ENCODE data around the gene OGFOD1.

DNA sequence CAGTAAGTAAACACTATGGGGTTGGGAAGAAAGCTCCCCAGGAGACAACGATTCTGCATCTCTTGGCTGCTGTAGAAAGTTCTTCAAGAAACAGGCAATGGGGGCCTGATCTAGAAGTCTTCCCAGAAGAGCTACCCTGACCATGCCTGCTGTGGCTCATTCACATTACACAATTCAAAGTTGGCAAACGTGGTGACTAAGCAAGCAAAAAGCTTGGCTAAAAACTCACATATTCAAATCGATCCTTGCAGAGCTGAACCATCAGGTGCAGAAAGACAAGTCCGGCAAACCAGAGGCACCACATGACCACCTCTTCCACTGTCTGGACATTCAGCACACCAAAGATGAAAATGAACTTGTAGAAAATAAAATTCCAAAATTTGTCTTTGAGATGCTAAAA lies 42.2 kb upstream of the OGFOD1 start:
- TF ChIP-seq EZH2 (IDR thresholded peaks at IDR 0.05; ENCODE audit: low read depth, unreplicated experiment) (no peak), EZH2phosphoT487 (IDR thresholded peaks at IDR 0.05; ENCODE audit: unreplicated experiment) (no peak), POLR2AphosphoS5 (IDR thresholded peaks at IDR 0.05; ENCODE audit: low read depth) (no peak), CREB1 (CRISPR knock-in tag; IDR thresholded peaks at IDR 0.05; ENCODE audit: low read depth) (no peak), JUNB (IDR thresholded peaks at IDR 0.05; ENCODE audit: unreplicated experiment) (no peak), STAT1 (IDR thresholded peaks at IDR 0.05; ENCODE audit: unreplicated experiment) (no peak), ZNF114 (CRISPR knock-in tag; IDR thresholded peaks at IDR 0.05) (no peak), NANOG (IDR thresholded peaks at IDR 0.05; ENCODE audit: borderline replicate concordance) (no peak), ZNF331 (CRISPR knock-in tag; IDR thresholded peaks at IDR 0.05; ENCODE audit: low read depth) (no peak)
- TF ChIP-seq, protein P1, sequence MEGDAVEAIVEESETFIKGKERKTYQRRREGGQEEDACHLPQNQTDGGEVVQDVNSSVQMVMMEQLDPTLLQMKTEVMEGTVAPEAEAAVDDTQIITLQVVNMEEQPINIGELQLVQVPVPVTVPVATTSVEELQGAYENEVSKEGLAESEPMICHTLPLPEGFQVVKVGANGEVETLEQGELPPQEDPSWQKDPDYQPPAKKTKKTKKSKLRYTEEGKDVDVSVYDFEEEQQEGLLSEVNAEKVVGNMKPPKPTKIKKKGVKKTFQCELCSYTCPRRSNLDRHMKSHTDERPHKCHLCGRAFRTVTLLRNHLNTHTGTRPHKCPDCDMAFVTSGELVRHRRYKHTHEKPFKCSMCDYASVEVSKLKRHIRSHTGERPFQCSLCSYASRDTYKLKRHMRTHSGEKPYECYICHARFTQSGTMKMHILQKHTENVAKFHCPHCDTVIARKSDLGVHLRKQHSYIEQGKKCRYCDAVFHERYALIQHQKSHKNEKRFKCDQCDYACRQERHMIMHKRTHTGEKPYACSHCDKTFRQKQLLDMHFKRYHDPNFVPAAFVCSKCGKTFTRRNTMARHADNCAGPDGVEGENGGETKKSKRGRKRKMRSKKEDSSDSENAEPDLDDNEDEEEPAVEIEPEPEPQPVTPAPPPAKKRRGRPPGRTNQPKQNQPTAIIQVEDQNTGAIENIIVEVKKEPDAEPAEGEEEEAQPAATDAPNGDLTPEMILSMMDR (conservative IDR thresholded peaks at IDR 0.05; ENCODE audit: low read depth in 2 of 2): no peak
- TF ChIP-seq, protein P2, sequence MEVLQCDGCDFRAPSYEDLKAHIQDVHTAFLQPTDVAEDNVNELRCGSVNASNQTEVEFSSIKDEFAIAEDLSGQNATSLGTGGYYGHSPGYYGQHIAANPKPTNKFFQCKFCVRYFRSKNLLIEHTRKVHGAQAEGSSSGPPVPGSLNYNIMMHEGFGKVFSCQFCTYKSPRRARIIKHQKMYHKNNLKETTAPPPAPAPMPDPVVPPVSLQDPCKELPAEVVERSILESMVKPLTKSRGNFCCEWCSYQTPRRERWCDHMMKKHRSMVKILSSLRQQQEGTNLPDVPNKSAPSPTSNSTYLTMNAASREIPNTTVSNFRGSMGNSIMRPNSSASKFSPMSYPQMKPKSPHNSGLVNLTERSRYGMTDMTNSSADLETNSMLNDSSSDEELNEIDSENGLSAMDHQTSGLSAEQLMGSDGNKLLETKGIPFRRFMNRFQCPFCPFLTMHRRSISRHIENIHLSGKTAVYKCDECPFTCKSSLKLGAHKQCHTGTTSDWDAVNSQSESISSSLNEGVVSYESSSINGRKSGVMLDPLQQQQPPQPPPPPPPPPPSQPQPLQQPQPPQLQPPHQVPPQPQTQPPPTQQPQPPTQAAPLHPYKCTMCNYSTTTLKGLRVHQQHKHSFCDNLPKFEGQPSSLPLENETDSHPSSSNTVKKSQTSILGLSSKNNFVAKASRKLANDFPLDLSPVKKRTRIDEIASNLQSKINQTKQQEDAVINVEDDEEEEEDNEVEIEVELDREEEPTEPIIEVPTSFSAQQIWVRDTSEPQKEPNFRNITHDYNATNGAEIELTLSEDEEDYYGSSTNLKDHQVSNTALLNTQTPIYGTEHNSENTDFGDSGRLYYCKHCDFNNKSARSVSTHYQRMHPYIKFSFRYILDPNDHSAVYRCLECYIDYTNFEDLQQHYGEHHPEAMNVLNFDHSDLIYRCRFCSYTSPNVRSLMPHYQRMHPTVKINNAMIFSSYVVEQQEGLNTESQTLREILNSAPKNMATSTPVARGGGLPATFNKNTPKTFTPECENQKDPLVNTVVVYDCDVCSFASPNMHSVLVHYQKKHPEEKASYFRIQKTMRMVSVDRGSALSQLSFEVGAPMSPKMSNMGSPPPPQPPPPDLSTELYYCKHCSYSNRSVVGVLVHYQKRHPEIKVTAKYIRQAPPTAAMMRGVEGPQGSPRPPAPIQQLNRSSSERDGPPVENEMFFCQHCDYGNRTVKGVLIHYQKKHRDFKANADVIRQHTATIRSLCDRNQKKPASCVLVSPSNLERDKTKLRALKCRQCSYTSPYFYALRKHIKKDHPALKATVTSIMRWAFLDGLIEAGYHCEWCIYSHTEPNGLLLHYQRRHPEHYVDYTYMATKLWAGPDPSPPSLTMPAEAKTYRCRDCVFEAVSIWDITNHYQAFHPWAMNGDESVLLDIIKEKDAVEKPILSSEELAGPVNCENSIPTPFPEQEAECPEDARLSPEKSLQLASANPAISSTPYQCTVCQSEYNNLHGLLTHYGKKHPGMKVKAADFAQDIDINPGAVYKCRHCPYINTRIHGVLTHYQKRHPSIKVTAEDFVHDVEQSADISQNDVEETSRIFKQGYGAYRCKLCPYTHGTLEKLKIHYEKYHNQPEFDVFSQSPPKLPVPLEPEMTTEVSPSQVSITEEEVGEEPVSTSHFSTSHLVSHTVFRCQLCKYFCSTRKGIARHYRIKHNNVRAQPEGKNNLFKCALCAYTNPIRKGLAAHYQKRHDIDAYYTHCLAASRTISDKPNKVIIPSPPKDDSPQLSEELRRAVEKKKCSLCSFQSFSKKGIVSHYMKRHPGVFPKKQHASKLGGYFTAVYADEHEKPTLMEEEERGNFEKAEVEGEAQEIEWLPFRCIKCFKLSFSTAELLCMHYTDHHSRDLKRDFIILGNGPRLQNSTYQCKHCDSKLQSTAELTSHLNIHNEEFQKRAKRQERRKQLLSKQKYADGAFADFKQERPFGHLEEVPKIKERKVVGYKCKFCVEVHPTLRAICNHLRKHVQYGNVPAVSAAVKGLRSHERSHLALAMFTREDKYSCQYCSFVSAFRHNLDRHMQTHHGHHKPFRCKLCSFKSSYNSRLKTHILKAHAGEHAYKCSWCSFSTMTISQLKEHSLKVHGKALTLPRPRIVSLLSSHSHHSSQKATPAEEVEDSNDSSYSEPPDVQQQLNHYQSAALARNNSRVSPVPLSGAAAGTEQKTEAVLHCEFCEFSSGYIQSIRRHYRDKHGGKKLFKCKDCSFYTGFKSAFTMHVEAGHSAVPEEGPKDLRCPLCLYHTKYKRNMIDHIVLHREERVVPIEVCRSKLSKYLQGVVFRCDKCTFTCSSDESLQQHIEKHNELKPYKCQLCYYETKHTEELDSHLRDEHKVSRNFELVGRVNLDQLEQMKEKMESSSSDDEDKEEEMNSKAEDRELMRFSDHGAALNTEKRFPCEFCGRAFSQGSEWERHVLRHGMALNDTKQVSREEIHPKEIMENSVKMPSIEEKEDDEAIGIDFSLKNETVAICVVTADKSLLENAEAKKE (CRISPR knock-in tag; IDR thresholded peaks at IDR 0.05): no peak
- TF ChIP-seq, protein P3, sequence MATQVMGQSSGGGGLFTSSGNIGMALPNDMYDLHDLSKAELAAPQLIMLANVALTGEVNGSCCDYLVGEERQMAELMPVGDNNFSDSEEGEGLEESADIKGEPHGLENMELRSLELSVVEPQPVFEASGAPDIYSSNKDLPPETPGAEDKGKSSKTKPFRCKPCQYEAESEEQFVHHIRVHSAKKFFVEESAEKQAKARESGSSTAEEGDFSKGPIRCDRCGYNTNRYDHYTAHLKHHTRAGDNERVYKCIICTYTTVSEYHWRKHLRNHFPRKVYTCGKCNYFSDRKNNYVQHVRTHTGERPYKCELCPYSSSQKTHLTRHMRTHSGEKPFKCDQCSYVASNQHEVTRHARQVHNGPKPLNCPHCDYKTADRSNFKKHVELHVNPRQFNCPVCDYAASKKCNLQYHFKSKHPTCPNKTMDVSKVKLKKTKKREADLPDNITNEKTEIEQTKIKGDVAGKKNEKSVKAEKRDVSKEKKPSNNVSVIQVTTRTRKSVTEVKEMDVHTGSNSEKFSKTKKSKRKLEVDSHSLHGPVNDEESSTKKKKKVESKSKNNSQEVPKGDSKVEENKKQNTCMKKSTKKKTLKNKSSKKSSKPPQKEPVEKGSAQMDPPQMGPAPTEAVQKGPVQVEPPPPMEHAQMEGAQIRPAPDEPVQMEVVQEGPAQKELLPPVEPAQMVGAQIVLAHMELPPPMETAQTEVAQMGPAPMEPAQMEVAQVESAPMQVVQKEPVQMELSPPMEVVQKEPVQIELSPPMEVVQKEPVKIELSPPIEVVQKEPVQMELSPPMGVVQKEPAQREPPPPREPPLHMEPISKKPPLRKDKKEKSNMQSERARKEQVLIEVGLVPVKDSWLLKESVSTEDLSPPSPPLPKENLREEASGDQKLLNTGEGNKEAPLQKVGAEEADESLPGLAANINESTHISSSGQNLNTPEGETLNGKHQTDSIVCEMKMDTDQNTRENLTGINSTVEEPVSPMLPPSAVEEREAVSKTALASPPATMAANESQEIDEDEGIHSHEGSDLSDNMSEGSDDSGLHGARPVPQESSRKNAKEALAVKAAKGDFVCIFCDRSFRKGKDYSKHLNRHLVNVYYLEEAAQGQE (IDR thresholded peaks at IDR 0.05; ENCODE audit: unreplicated experiment): no peak
- TF ChIP-seq, protein P4, sequence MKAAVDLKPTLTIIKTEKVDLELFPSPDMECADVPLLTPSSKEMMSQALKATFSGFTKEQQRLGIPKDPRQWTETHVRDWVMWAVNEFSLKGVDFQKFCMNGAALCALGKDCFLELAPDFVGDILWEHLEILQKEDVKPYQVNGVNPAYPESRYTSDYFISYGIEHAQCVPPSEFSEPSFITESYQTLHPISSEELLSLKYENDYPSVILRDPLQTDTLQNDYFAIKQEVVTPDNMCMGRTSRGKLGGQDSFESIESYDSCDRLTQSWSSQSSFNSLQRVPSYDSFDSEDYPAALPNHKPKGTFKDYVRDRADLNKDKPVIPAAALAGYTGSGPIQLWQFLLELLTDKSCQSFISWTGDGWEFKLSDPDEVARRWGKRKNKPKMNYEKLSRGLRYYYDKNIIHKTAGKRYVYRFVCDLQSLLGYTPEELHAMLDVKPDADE (IDR thresholded peaks at IDR 0.05): no peak
